Esophagus squamous epithelium (tissue), 4 donors: Measurements from ENCODE around the gene VARS1.
"Not testable (repeated sequence)": the region's sequence is repeated elsewhere in the genome, so short reads cannot be mapped to it uniquely, and the experiment has no call there.

Experiments used
- CTCF ChIP-seq, 6 experiments: fragments of 450-650 bp in 4 of 6; fragments of 200-600 bp in 2 of 6; sonication (generic) in 2 of 6; IDR thresholded peaks; one replicate each; pipeline ENCODE4 v1.5.1; 2016 to 2019; ENCODE audit warnings: antibody characterized with exemption in 6 of 6, mild to moderate bottlenecking in 4 of 6, moderate library complexity in 4 of 6
- POLR2A ChIP-seq, 4 donors: fragments of 450-650 bp; IDR thresholded peaks; one replicate each; pipeline ENCODE4 v1.6.1; 2017; ENCODE audit warnings: antibody characterized with exemption in 4 of 4, mild to moderate bottlenecking in 4 of 4, moderate library complexity in 3 of 4

- not testable (repeated sequence) for TF ChIP-seq CTCF, POLR2A (IDR thresholded peaks at IDR 0.05)
Observed at GRCh38 chr6:31817133-31817928, 21.8 kb upstream of the VARS1 start.
